ENCODE measurements around the gene LGALS3BP. TPM values are rescaled to one million over a fixed set of nuclear protein-coding genes. Genes with fewer than 3 reads are reported as not detected.

LGALS3BP gene
- total RNA-seq, 1 experiment from 2014 or later: 389 TPM

DNA sequence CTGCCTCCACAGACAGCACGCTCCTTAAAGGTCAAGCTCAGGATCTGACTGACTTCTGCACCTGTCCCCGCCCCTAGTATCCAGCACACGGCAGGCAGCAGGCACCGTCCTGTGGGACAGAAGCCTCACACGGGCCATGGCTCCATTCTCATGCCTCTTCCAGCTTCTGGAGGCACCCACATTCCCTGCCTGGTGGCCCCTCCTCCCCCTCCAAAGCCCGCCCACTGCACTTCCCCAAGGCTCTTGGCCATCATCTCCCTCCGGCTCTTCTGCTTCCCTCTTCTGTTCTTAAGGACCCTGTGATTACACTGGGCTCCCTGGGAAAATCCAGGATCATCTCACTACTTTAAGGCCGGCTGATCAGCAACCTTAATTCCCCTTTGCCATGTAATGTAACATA is 26.3 kb upstream of the LGALS3BP start:
- no peak overlapping the region for H3K9ac ChIP-seq (ENCODE audit: low read length)
- no peak for DNase-seq (ENCODE audit: low read depth, low spot score)
- H3K79me2 ChIP-seq (ENCODE audit: insufficient read depth, low read length): peaks cover 79% of the 10 kb centered on the region
- H3K27me3 ChIP-seq (ENCODE audit: insufficient read depth, low read length): no peaks in the 10 kb centered on the region
- H3K4me3 ChIP-seq (replicated peaks in 1 of 2; ENCODE audit: low read depth in 1 of 2, low read length in 2 of 2): no peak overlapping the region
- H3K4me2 ChIP-seq (ENCODE audit: low read length): no peak overlapping the region
- no TSS peak for BruUV-seq (replicated peaks)
- no peaks in the 10 kb centered on the region for H3K9me3 ChIP-seq (ENCODE audit: control insufficient read depth in 1 of 2, insufficient read depth in 1 of 2, low read depth in 1 of 2, low read length in 2 of 2)
- H3K4me1 ChIP-seq (ENCODE audit: control insufficient read depth in 1 of 2, insufficient read depth in 2 of 2, low read length in 2 of 2): peaks cover 19 to 48% of the 10 kb centered on the region in 2 experiments
- RAD21 ChIA-PET (ENCODE audit: low non-redundant PET in 1 of 2, low total read pairs in 2 of 2, uncharacterized antibody in 2 of 2, unreplicated experiment in 2 of 2): no interaction called here
- CTCF ChIA-PET: no interaction called here
- ATAC-seq: no peak
- POLR2A ChIA-PET: no interaction called here
- H2AFZ ChIP-seq (ENCODE audit: low read depth, low read length, poor library complexity, severe bottlenecking): no peak overlapping the region
- no peak overlapping the region for H3K27ac ChIP-seq (ENCODE audit: low read depth, low read length)
- no peaks in the 10 kb centered on the region for H3K9me2 ChIP-seq (ENCODE audit: insufficient read depth)
- peaks cover 4 to 14% of the 10 kb centered on the region in 2 experiments; a peak in 2 of 4 replicates for H3K36me3 ChIP-seq (ENCODE audit: control insufficient read depth in 1 of 2, insufficient read depth in 2 of 2, low read length in 2 of 2)
- intact Hi-C loops (cut with micrococcal nuclease): no loop called here
- TF ChIP-seq CTCF (IDR thresholded peaks at IDR 0.05 in 2 of 3, conservative IDR thresholded peaks at IDR 0.05 in 1 of 3; ENCODE audit: borderline replicate concordance in 1 of 3, insufficient read depth in 1 of 3, low read depth in 2 of 3, low read length in 2 of 3) (no peak), ATF3 (IDR thresholded peaks at IDR 0.05) (no peak), JUND (IDR thresholded peaks at IDR 0.05) (no peak), CEBPB (IDR thresholded peaks at IDR 0.05; ENCODE audit: low read depth) (no peak), SP1 (IDR thresholded peaks at IDR 0.05; ENCODE audit: low read depth) (no peak), POLR2A (IDR thresholded peaks at IDR 0.05; ENCODE audit: borderline replicate concordance, extremely low read depth, insufficient read depth, insufficient read length) (no peak), ELF1 (IDR thresholded peaks at IDR 0.05; ENCODE audit: borderline replicate concordance, low read depth) (no peak), FOSL1 (IDR thresholded peaks at IDR 0.05; ENCODE audit: low read depth) (no peak), ZNF274 (IDR thresholded peaks at IDR 0.05; ENCODE audit: low read depth, low read length) (no peak), SIN3A (IDR thresholded peaks at IDR 0.05; ENCODE audit: low read depth) (no peak), TCF7L2 (IDR thresholded peaks at IDR 0.05; ENCODE audit: borderline replicate concordance, extremely low read depth, insufficient read depth, insufficient read length) (no peak), RAD21 (IDR thresholded peaks at IDR 0.05; ENCODE audit: low read depth) (no peak), EZH2 (IDR thresholded peaks at IDR 0.05) (no peak), ZFX (IDR thresholded peaks at IDR 0.05) (no peak), EGR1 (IDR thresholded peaks at IDR 0.05; ENCODE audit: low read depth) (no peak), YY1 (IDR thresholded peaks at IDR 0.05; ENCODE audit: extremely low read depth, insufficient replicate concordance, low read depth, low read length) (no peak), EZH2phosphoT487 (IDR thresholded peaks at IDR 0.05; ENCODE audit: borderline replicate concordance) (no peak), POLR2AphosphoS5 (IDR thresholded peaks at IDR 0.05; ENCODE audit: low read depth, low read length) (no peak), REST (IDR thresholded peaks at IDR 0.05; ENCODE audit: low read depth) (no peak)
- TF ChIP-seq, protein P1, sequence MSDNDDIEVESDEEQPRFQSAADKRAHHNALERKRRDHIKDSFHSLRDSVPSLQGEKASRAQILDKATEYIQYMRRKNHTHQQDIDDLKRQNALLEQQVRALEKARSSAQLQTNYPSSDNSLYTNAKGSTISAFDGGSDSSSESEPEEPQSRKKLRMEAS (IDR thresholded peaks at IDR 0.05): no peak
- H4K20me1 ChIP-seq (ENCODE audit: insufficient read depth): no peaks in the 10 kb centered on the region
